Retinal pigment epithelial cell (primary cell): ENCODE data around the gene RAD1.

Experiments used
- DNase-seq: peaks from one replicate; pipeline ENCODE4 v3.0.0-alpha.2; 2010; ENCODE audit warnings: low read depth
- H3K4me3 ChIP-seq: 2 replicates; pipeline ENCODE4 v1.5.1; 2011; ENCODE audit warnings: mild to moderate bottlenecking, low read length, control low read depth, moderate library complexity
- CTCF ChIP-seq: conservative IDR thresholded peaks from 2 replicates; pipeline ENCODE4 v1.5.1; 2011; ENCODE audit warnings: low read depth, low read length, control low read depth, inconsistent platforms

RAD1 gene

GRCh38 chr5:34867660-34868059, 47.6 kb downstream of the RAD1 start:
- DNase-seq: no peak
- TF ChIP-seq CTCF: no peak
- no peak overlapping the region for H3K4me3 ChIP-seq

DNA sequence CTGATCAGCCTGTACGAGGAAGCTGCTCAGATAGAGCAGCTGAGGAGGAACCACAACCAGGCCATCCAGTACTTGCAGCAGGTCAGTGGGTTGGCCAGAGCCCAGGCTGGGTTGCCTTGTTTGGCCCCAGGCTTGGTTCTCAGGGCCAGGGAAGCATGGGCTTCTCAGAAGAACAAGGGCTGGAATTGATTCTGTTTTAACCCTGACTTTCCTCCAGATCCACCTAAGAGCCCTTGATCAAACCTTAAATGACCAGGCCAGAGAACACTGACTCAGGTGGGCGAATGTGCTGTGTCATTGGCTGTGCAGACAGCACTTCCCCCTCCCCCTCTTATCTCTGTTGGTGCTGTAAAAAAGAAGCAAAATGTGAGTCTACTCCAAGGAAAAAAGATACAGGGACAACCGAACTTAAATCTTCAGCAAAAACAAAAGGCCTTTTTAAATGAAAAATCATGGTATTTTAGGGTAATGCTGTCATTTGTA, 48.3 kb downstream of the RAD1 start:
- no peak for TF ChIP-seq CTCF
- no peak for DNase-seq
- no peak overlapping the region for H3K4me3 ChIP-seq

DNA sequence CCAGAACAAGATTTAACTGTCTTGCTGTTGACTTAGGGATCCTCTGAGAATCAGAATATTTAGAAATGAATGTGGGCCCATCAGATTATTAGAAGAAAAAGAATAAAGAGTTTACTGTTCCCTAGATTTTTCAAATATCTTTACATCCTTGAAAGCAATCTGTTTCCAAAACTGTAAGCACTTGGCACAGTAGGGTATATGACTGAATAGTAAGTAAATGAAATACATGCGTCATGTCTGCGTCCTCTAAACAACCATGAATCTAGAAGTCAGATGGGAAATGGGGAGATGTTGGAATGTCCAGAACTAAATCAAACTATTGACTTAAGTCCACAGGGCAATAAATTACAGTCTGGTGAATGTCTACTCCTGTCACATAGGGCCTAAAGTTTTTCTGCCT, 50.2 kb downstream of the RAD1 start:
- H3K4me3 ChIP-seq: no peak overlapping the region
- no peak for DNase-seq
- TF ChIP-seq CTCF: no peak

DNA sequence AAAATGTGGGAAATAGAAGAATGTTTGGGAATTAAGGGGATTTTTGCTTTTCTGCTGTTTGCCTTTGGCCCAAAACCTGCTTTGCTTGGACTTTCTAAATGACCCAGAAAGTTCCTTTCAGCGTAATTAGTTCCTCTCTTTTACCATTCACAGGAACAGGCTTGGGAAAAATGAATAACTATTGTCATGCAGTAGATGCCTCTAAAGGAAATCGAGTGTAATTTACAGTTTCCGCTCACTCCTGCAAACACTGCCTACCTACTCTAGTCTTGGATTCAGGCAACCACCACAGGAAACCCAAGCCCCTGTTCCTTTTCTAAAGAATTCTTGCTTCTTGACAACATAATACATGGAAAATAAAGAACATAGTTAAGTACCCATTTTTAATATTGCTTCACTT, 51.4 kb downstream of the RAD1 start:
- H3K4me3 ChIP-seq: no peak overlapping the region
- DNase-seq: no peak
- TF ChIP-seq CTCF: no peak

DNA sequence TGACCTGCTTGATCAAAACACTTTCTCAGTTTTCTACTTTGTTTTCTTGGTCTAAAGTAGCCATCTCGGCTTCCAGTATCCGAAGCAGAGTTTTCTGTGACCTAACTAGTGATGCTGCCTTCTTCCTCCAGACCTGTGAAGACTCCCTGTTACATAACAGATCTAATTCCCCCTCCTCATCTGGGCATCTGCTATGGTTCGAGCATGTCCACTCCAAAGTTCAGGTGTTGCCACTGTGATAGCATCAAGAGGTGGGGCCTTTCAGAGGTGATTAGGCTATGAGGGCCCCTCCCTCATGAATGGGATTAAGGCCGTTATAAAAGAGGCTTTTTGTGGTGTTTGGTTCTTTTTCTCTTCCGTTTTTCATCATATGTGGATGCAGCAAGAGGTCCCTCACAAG, 56.1 kb downstream of the RAD1 start:
- no peak for DNase-seq
- H3K4me3 ChIP-seq: no peak overlapping the region

DNA sequence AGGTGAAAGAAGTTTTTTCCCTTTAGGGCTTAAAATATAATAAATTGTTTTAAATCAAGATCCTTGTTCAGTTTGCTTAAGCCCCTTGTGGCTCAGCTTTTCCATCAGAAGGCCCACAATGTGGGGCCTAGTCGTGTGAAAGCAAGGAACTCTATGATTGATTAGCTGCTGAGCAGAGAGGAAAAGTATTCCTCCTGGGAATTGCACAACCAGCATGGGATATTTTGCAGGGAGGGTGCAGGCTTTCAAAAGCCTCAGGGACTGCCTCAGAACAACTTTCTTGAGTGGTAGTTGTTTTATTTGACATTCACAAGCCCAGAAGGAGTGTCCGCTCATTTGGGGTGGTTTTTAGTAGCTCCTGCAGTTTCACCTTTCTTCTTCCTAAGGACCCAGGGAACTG, 56.5 kb downstream of the RAD1 start:
- TF ChIP-seq CTCF: no peak
- no peak for DNase-seq
- H3K4me3 ChIP-seq: no peak overlapping the region

More for the DNA sequence above, 56.1 kb downstream of the RAD1 start:
- TF ChIP-seq CTCF: no peak

DNA sequence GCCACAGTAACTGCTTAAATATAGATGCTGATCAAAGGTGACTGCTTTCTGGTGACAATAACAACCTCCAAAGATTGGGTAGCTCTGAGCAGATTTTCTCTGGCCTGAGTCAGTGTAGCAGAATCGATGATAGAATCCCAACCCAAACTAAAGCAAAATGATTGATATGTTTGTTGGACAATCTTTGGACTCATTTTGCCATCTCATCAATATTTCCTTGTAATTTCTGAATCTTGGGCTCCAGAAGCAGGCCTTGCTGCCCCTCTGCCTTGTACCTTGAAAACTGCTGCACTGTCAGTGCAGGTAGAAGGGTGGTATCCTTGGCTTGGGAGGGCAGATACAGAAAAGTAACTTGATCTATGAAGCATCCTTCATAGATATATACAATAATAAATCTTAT, 57.4 kb downstream of the RAD1 start:
- TF ChIP-seq CTCF: no peak
- H3K4me3 ChIP-seq: no peak overlapping the region
- no peak for DNase-seq
